Stimulated activated CD8-positive, alpha-beta memory T cell treated with anti-CD3 and anti-CD28 coated beads, Interleukin-7, amount 100 ng/mL, for 48 hours (primary cell): ENCODE measurements around the gene ZNF700.
"Not testable (repeated sequence)": the region's sequence is repeated elsewhere in the genome, so short reads cannot be mapped to it uniquely, and the experiment has no call there.

Experiments
- DNase-seq, 2 donors: peaks; one replicate each; pipeline ENCODE4 v3.0.0-alpha.2; 2020; ENCODE audit warnings: low read depth in 1 of 2; ENCODE audit errors: extremely low read depth in 1 of 2

ZNF700 gene

GRCh38 chr19:11987405-11988281 lies 62.7 kb downstream of the ZNF700 start:
- DNase-seq = peak; percentile 76 to 94

GRCh38 chr19:11989112-11989456 lies 64.2 kb downstream of the ZNF700 start:
- no peak for DNase-seq

GRCh38 chr19:11991921-11992320 lies 67.0 kb downstream of the ZNF700 start:
- DNase-seq = not testable (repeated sequence)

GRCh38 chr19:11995174-11995573 lies 70.3 kb downstream of the ZNF700 start:
- DNase-seq = no peak
